HUDEP-2 (cell line): Measurements from ENCODE around the gene AQP3.
A peak's percentile ranks its signal among the peaks of the same experiment; 100 is the strongest.
"Not testable (repeated sequence)": the region's sequence is repeated elsewhere in the genome, so short reads cannot be mapped to it uniquely, and the experiment has no call there.

Source experiments
- DNase-seq, 76 experiments: peaks; one replicate each; lab custom pipeline; 2025; ENCODE audit not compliant: unreplicated experiment in 76 of 76; lab: John Stamatoyannopoulos, UW

The AQP3 gene

GRCh38 chr9:33446946-33447798 is at the start of gene AQP3:
Gene AQP3 (minus strand): TSS chr9:33447593. CDS start chr9:33447530, 63 bp downstream.
- peak in 73 of 76 experiments; percentile 21 to 84 (median 65) for DNase-seq

DNA sequence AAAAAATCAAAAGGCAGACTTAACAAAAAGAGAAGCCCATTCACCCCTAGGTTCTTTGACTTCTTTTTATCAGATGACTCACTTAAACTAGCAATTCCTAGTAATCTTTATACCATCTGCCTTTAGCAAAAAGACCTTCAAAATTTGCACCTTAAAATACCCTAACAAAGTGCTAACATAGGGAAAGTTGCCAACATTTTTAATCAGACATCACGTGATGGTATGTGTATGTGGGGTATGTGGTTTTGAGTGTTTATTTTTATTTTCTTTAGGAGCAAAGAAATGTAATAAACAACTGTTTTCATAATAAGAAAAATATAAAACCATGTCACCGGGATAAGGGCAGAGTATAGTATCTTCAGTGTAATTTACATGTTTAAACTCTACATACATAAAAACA is 46.4 kb upstream of the AQP3 start:
- DNase-seq, result peak in 11 of 76 experiments; percentile 4 to 52 (median 36)

DNA sequence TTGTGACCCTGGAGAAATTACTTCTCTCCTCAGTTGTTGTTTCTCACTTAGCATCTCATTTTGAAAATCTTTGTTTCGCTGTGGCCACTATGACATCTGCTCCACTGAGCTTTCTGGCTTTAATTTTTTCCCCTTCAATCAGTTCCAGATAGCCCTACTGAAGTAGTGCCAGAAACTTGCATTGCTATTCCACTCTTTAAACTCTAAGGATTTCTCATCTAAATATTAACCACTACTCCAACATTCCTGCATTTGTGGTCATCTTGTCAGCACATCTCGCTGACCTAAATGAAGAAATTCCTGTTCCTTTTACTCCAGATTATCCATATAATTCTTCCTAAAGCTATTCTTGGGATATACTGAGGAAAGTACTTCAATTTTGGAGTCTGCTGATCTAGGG is 41.7 kb upstream of the AQP3 start:
- DNase-seq, result no peak

DNA sequence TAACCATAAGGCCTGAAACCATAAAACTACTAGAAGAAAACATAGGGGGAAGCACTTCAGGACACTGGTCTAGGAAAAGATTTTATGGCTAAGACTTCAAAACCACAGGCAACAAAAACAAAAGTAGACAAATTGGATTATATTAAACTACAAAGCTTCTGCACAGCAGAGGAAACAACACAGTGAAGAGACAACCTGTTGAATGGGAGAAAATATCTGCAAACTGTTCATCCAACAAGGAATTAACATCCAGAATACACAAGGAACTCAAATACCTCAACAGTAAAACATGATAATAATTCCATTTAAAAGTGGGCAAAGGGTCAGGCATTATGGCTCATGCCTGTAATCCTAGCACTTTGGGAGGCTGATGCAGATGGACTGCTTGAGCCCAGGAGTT is 37.9 kb upstream of the AQP3 start:
- DNase-seq, result not testable (repeated sequence)

GRCh38 chr9:33480976-33481375 is 33.6 kb upstream of the AQP3 start:
- DNase-seq, result no peak

- DNase-seq, result no peak
These were observed 32.7 kb upstream of the AQP3 start for GRCh38 chr9:33480106-33480505.

- DNase-seq, result no peak
These were observed 29.1 kb upstream of the AQP3 start for GRCh38 chr9:33476503-33476902.

GRCh38 chr9:33475357-33475756 is 28.0 kb upstream of the AQP3 start:
- no peak for DNase-seq

GRCh38 chr9:33473643-33474352 is 26.4 kb upstream of the AQP3 start, which contains the start of gene NOL6:
Gene NOL6 (minus strand): TSS chr9:33473924. CDS start chr9:33473842, 82 bp downstream.
- peak in 75 of 76 experiments; percentile 29 to 99 (median 97) for DNase-seq

DNA sequence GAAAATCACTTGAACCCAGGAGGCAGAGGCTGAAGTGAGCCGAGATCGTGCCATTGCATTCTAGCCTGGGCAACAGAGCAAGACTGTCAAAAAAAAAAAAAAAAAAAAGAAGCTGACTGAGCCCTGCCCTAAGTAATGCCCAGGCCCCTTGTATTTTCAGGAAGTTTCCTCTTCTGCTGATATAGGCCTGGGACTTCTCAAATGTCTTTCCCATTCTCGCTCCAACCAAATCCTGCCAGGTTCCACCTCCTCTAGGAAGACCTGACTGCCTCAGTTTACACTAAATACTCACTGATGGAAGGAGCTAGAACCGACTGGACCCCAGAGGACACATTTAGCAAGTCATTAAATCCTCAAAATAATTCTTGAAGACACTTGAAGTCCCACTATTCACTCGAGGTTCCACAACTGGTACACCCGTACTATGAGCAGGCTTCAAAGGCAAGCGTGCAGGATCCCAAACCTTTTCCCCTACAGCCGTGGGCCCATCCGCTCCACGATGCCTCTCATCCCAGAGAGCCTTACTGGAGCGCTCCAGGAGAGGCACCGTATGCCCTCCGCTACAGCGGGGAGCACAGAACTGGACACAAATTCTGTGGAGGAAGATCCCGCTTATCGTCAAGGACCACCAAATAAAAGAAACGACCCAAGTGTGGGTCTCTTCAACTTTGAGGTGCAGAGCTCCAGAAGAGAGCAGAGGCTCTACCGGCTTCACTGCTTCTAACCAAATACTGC is 25.7 kb upstream of the AQP3 start:
- DNase-seq, result no peak

GRCh38 chr9:33472171-33472880 is 24.9 kb upstream of the AQP3 start:
- DNase-seq, result no peak

- no peak for DNase-seq
These were observed 24.0 kb upstream of the AQP3 start for GRCh38 chr9:33471361-33471760.

GRCh38 chr9:33469891-33470290 is 22.5 kb upstream of the AQP3 start:
- DNase-seq, result no peak

DNA sequence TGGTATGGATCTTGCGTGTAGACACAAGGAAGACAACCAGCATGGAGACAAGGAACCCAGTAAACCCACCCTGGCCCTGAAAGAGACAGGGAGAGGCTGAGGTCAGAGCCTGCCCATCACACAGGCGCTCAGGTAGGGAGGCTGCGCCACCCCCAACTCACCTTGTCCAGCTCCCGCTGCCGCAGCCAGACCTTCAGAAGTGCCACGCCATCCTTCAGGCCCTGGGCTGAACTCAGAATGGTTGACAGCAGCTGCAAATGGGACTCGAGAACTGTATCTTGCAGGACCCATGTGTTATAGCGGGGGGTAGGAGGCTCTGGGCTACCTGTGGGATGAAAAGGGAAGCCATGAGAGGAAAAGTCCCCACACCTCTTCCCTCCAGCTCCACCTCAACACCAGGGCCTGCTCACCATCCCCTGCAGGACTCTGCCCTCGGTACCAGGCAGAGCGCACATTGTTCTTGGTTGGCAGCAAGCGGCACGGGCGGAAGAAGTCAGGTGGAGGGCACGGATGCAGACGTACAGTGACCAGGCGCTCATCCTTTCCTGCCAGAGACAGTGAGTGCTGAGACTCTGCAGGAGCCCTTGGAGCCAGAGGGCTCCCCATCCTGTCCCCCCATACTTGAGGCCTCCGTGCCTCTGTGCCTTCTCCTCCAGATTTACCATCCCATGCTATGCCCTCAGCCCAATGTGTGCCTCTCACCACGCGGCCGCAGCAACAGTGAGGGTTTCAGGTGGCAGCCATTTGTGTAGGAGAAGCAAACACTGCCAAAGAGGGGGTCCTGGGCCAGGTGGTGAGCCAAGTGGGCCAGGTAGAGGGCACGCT is 21.6 kb upstream of the AQP3 start:
- no peak for DNase-seq

- no peak for DNase-seq
These were observed 20.9 kb upstream of the AQP3 start for GRCh38 chr9:33468215-33468730.

DNA sequence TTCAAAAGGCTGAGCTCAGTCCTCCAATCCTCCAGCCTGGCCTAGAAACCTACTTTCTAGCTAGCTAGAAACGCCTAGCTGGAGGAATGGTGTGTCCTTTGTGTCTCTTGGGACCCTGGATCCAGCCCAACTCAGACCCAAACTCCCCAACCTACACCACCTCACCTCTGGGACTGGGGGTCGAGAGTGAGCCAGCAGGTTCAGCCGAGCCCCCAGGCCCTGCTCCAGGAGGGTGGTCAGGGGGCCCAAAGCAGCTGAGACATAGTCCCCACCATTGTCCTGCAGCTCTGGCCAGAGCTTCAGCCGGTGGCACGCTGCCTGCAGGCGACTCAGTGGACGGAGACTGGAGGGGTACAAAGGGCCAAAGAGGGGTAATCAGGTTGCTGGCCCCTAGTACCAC is 20.1 kb upstream of the AQP3 start:
- no peak for DNase-seq

- DNase-seq, result peak in 55 of 76 experiments; percentile 4 to 64 (median 30)
These were observed 19.4 kb upstream of the AQP3 start for GRCh38 chr9:33466565-33467495.
